ENCODE measurements around the gene OPTC. TPM values are rescaled to one million over a fixed set of nuclear protein-coding genes. Genes with fewer than 3 reads are reported as not detected.

OPTC gene
- total RNA-seq, 1 donor from 2014 or later: not detected

DNA sequence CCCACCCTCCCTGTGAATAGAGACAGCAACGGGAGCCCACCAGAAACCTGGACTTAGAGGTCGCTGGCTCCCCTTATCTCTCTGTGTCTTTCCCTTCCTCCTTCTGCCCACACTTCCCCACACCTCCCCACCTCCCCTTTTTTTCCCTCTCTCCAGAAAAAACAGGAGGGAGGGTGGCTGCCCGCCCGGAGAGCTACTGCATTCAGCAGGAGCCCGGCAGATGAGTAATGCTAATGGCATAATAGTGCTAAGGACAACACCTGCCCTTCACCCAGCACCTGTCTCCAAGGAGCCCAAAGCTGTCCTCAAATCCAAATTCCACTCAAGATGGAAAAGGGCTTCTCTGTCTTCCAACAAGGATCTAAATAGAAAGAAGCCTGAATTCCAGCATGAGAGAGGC lies 29.7 kb upstream of the OPTC start:
- H3K79me2 ChIP-seq (ENCODE audit: insufficient read depth, low read length): no peaks in the 10 kb centered on the region
- peak overlapping the region; percentile 31 for H3K4me2 ChIP-seq (ENCODE audit: low read length)
- H3K9me3 ChIP-seq (ENCODE audit: insufficient read depth, low read depth, low read length): no peaks in the 10 kb centered on the region
- Mint-ChIP-seq H3K4me3 (ENCODE audit: unreplicated experiment) (no peak overlapping the region), H3K27me3 (ENCODE audit: low read depth, unreplicated experiment) (peaks cover 13% of the 10 kb centered on the region), H3K4me1 (ENCODE audit: low read depth, unreplicated experiment) (peaks cover 22% of the 10 kb centered on the region), H3K36me3 (ENCODE audit: low read depth, unreplicated experiment) (no peaks in the 10 kb centered on the region), H3K9me3 (ENCODE audit: unreplicated experiment) (no peaks in the 10 kb centered on the region), H3K27ac (ENCODE audit: unreplicated experiment) (no peak overlapping the region)
- TF ChIP-seq, protein P1, sequence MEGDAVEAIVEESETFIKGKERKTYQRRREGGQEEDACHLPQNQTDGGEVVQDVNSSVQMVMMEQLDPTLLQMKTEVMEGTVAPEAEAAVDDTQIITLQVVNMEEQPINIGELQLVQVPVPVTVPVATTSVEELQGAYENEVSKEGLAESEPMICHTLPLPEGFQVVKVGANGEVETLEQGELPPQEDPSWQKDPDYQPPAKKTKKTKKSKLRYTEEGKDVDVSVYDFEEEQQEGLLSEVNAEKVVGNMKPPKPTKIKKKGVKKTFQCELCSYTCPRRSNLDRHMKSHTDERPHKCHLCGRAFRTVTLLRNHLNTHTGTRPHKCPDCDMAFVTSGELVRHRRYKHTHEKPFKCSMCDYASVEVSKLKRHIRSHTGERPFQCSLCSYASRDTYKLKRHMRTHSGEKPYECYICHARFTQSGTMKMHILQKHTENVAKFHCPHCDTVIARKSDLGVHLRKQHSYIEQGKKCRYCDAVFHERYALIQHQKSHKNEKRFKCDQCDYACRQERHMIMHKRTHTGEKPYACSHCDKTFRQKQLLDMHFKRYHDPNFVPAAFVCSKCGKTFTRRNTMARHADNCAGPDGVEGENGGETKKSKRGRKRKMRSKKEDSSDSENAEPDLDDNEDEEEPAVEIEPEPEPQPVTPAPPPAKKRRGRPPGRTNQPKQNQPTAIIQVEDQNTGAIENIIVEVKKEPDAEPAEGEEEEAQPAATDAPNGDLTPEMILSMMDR (IDR thresholded peaks at IDR 0.05; ENCODE audit: insufficient read depth, low read depth, low read length): no peak
- TF ChIP-seq EZH2 (IDR thresholded peaks at IDR 0.05; ENCODE audit: insufficient read depth, low read length): no peak
- H4K20me1 ChIP-seq (ENCODE audit: insufficient read depth, low read length): no peaks in the 10 kb centered on the region
- H3K27me3 ChIP-seq (ENCODE audit: insufficient read depth, low read length): peaks cover 1% of the 10 kb centered on the region
- H3K9ac ChIP-seq (ENCODE audit: low read length): peak overlapping the region; percentile 24
- FAIRE-seq (no peak), DNase-seq (ENCODE audit: low read depth) (peak; percentile 38)
- peak overlapping the region; percentile 66 for H2AFZ ChIP-seq (ENCODE audit: low read depth, low read length)
- peaks cover 13% of the 10 kb centered on the region for H3K4me1 ChIP-seq (ENCODE audit: insufficient read depth, low read length)
- no peaks in the 10 kb centered on the region for H3K36me3 ChIP-seq (ENCODE audit: insufficient read depth, low read length)
- H3K4me3 ChIP-seq (ENCODE audit: insufficient read depth, low read depth, low read length): no peak overlapping the region
- H3K27ac ChIP-seq (ENCODE audit: low read depth, low read length): no peak overlapping the region

GRCh38 chr1:203464743-203465142 lies 29.2 kb upstream of the OPTC start:
- H3K27ac ChIP-seq (ENCODE audit: low read depth, low read length): no peak overlapping the region
- TF ChIP-seq, protein P1 (IDR thresholded peaks at IDR 0.05; ENCODE audit: insufficient read depth, low read depth, low read length): no peak
- no peak for TF ChIP-seq EZH2 (IDR thresholded peaks at IDR 0.05; ENCODE audit: insufficient read depth, low read length)
- H4K20me1 ChIP-seq (ENCODE audit: insufficient read depth, low read length): no peaks in the 10 kb centered on the region
- H3K36me3 ChIP-seq (ENCODE audit: insufficient read depth, low read length): no peaks in the 10 kb centered on the region
- peaks cover 13% of the 10 kb centered on the region for H3K4me1 ChIP-seq (ENCODE audit: insufficient read depth, low read length)
- H2AFZ ChIP-seq (ENCODE audit: low read depth, low read length): no peak overlapping the region
- Mint-ChIP-seq H3K4me1 (ENCODE audit: low read depth, unreplicated experiment) (peaks cover 22% of the 10 kb centered on the region), H3K27me3 (ENCODE audit: low read depth, unreplicated experiment) (peaks cover 18% of the 10 kb centered on the region), H3K36me3 (ENCODE audit: low read depth, unreplicated experiment) (no peaks in the 10 kb centered on the region), H3K4me3 (ENCODE audit: unreplicated experiment) (no peak overlapping the region), H3K9me3 (ENCODE audit: unreplicated experiment) (no peaks in the 10 kb centered on the region), H3K27ac (ENCODE audit: unreplicated experiment) (no peak overlapping the region)
- no peak overlapping the region for H3K4me3 ChIP-seq (ENCODE audit: insufficient read depth, low read depth, low read length)
- H3K9me3 ChIP-seq (ENCODE audit: insufficient read depth, low read depth, low read length): no peaks in the 10 kb centered on the region
- DNase-seq (ENCODE audit: low read depth) (no peak), FAIRE-seq (no peak)
- H3K4me2 ChIP-seq (ENCODE audit: low read length): no peak overlapping the region
- peaks cover under 1% of the 10 kb centered on the region for H3K27me3 ChIP-seq (ENCODE audit: insufficient read depth, low read length)
- no peaks in the 10 kb centered on the region for H3K79me2 ChIP-seq (ENCODE audit: insufficient read depth, low read length)
- H3K9ac ChIP-seq (ENCODE audit: low read length): no peak overlapping the region

GRCh38 chr1:203465146-203465798 lies 28.7 kb upstream of the OPTC start:
- Mint-ChIP-seq H3K9me3 (ENCODE audit: unreplicated experiment) (no peaks in the 10 kb centered on the region), H3K4me1 (ENCODE audit: low read depth, unreplicated experiment) (peaks cover 22% of the 10 kb centered on the region), H3K36me3 (ENCODE audit: low read depth, unreplicated experiment) (no peaks in the 10 kb centered on the region), H3K27ac (ENCODE audit: unreplicated experiment) (no peak overlapping the region), H3K4me3 (ENCODE audit: unreplicated experiment) (no peak overlapping the region), H3K27me3 (ENCODE audit: low read depth, unreplicated experiment) (peaks cover 20% of the 10 kb centered on the region)
- Histone ChIP-seq H3K36me3 (ENCODE audit: insufficient read depth, low read length) (no peaks in the 10 kb centered on the region), H2AFZ (ENCODE audit: low read depth, low read length) (no peak overlapping the region), H3K4me2 (ENCODE audit: low read length) (no peak overlapping the region), H3K9ac (ENCODE audit: low read length) (no peak overlapping the region), H3K4me3 (ENCODE audit: insufficient read depth, low read depth, low read length) (no peak overlapping the region), H3K27ac (ENCODE audit: low read depth, low read length) (no peak overlapping the region), H3K4me1 (ENCODE audit: insufficient read depth, low read length) (peaks cover 13% of the 10 kb centered on the region), H4K20me1 (ENCODE audit: insufficient read depth, low read length) (no peaks in the 10 kb centered on the region), H3K79me2 (ENCODE audit: insufficient read depth, low read length) (no peaks in the 10 kb centered on the region), H3K9me3 (ENCODE audit: insufficient read depth, low read depth, low read length) (no peaks in the 10 kb centered on the region), H3K27me3 (ENCODE audit: insufficient read depth, low read length) (peaks cover 2% of the 10 kb centered on the region)
- TF ChIP-seq, protein P1 (IDR thresholded peaks at IDR 0.05; ENCODE audit: insufficient read depth, low read depth, low read length): no peak
- no peak for TF ChIP-seq EZH2 (IDR thresholded peaks at IDR 0.05; ENCODE audit: insufficient read depth, low read length)
- FAIRE-seq (no peak), DNase-seq (ENCODE audit: low read depth) (no peak)
